ENCODE results near the gene ADCY7. TPM values are rescaled to one million over a fixed set of nuclear protein-coding genes. Genes with fewer than 3 reads are reported as not detected.

ADCY7 gene
- total RNA-seq, 4 donors from 2014 or later = 12.7 to 23.5 (median 19.3) TPM

GRCh38 chr16:50228364-50228868 is 37.9 kb upstream of the ADCY7 start:
- Histone ChIP-seq H3K27ac (no peak overlapping the region), H3K4me1 (no peaks in the 10 kb centered on the region), H3K9me3 (no peaks in the 10 kb centered on the region), H3K4me3 (no peak overlapping the region), H3K36me3 (peaks cover 10 to 72% of the 10 kb centered on the region in 2 donors), H3K27me3 (no peaks in the 10 kb centered on the region)
- no peak for ATAC-seq
- WGBS, 2 donors (ENCODE audit: low coverage in 1 of 2) = 91 to 97% methylated on average over 3 to 4 of the region's 5 CpGs
- TF ChIP-seq EP300 (IDR thresholded peaks at IDR 0.05) = no peak

- no peak overlapping the region for H3K27ac ChIP-seq
- no peaks in the 10 kb centered on the region for H3K4me1 ChIP-seq
- H3K9me3 ChIP-seq = no peaks in the 10 kb centered on the region
- no peaks in the 10 kb centered on the region for H3K27me3 ChIP-seq
- ATAC-seq = no peak
- TF ChIP-seq POLR2A (IDR thresholded peaks at IDR 0.05) (no peak), EP300 (IDR thresholded peaks at IDR 0.05) (no peak), POLR2AphosphoS5 (IDR thresholded peaks at IDR 0.05) (no peak)
- TF ChIP-seq, protein P1, sequence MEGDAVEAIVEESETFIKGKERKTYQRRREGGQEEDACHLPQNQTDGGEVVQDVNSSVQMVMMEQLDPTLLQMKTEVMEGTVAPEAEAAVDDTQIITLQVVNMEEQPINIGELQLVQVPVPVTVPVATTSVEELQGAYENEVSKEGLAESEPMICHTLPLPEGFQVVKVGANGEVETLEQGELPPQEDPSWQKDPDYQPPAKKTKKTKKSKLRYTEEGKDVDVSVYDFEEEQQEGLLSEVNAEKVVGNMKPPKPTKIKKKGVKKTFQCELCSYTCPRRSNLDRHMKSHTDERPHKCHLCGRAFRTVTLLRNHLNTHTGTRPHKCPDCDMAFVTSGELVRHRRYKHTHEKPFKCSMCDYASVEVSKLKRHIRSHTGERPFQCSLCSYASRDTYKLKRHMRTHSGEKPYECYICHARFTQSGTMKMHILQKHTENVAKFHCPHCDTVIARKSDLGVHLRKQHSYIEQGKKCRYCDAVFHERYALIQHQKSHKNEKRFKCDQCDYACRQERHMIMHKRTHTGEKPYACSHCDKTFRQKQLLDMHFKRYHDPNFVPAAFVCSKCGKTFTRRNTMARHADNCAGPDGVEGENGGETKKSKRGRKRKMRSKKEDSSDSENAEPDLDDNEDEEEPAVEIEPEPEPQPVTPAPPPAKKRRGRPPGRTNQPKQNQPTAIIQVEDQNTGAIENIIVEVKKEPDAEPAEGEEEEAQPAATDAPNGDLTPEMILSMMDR (IDR thresholded peaks at IDR 0.05) = no peak
- peaks cover 10 to 64% of the 10 kb centered on the region in 2 donors for H3K36me3 ChIP-seq
- 85 to 94% methylated on average over 5 to 9 of the region's 10 CpGs for WGBS, 2 donors (ENCODE audit: low coverage in 1 of 2)
- no peak overlapping the region for H3K4me3 ChIP-seq
These were observed 37.1 kb upstream of the ADCY7 start for GRCh38 chr16:50229149-50229726.

DNA sequence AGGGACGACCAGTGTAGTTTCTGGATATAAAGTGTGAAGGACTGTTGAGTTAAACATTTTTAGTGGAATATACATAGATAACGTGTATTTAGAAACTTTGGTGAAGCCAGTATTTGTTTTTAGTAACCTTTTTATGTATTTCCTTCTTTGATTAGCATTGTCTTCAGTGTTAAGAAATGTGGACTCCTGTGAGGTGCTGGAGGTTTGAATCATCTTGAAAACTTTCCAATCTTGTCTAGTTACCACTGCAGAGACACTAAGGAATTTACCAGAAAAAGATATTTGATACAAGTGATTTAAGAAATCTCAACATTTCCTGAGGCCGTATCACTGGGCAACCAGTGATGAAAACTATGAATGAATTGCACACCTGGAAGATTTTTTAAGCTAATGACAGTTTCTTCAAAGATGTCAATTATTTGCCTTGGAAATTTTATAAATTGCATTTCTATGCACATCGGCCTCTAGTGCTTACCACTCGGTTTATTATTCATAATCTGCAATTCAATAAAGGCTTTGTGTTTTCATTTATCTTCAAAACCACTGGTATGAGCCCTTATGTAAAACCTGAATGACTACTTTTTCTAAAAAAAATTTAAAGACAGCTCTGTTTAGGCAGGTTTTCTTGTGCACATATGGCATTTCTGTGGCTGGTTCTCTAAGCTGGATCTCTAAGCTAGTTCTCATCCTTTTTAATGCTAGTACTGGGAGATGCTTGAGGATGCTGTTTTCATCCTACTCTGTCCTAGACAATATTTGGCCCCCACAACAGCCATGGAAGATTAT is 31.4 kb upstream of the ADCY7 start:
- no peaks in the 10 kb centered on the region for H3K9me3 ChIP-seq
- no peaks in the 10 kb centered on the region for H3K4me1 ChIP-seq
- no peak overlapping the region for H3K27ac ChIP-seq
- TF ChIP-seq, protein P1 (IDR thresholded peaks at IDR 0.05) = no peak
- TF ChIP-seq POLR2A (IDR thresholded peaks at IDR 0.05) (no peak), EP300 (IDR thresholded peaks at IDR 0.05) (no peak), POLR2AphosphoS5 (IDR thresholded peaks at IDR 0.05) (no peak)
- no peak overlapping the region for H3K4me3 ChIP-seq
- peaks cover 0 to 7% of the 10 kb centered on the region in 2 donors for H3K36me3 ChIP-seq
- WGBS, 2 donors (ENCODE audit: low coverage in 1 of 2) = 49 to 79% methylated on average over 5 of the region's 5 CpGs
- ATAC-seq = no peak
- H3K27me3 ChIP-seq = no peaks in the 10 kb centered on the region

- Histone ChIP-seq H3K27ac (no peak overlapping the region), H3K4me3 (no peak overlapping the region), H3K36me3 (peaks cover 0 to under 1% of the 10 kb centered on the region in 2 donors), H3K9me3 (no peaks in the 10 kb centered on the region), H3K4me1 (no peaks in the 10 kb centered on the region), H3K27me3 (no peaks in the 10 kb centered on the region)
- ATAC-seq = no peak
- no peak for TF ChIP-seq EP300 (IDR thresholded peaks at IDR 0.05)
- TF ChIP-seq POLR2AphosphoS5 (IDR thresholded peaks at IDR 0.05) = no peak
- TF ChIP-seq, protein P1 (IDR thresholded peaks at IDR 0.05) = no peak
- TF ChIP-seq POLR2A (IDR thresholded peaks at IDR 0.05) = no peak
- 39 to 55% methylated on average over 3 to 6 of the region's 6 CpGs for WGBS, 2 donors (ENCODE audit: low coverage in 1 of 2)
These were observed 30.8 kb upstream of the ADCY7 start for GRCh38 chr16:50235581-50235980.

DNA sequence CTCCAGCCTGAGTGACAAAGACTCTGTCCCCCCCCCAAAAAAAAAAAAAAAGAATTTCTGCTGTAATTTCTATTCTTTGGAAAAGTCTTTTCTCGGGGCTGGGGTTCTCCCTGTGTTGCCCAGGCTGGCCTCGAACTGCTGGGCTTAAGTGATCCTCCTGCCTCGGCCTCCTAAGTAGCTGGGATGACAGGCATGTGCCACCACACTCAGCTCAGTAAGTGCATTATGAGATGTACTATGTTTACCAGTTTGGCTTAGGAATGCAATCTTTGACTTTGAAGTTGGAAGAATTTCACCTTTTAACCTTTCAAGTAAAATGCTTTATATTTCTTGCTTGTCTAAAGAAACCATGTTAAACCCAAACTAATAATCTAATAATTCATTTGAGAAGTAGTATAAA is 28.0 kb upstream of the ADCY7 start:
- no peak overlapping the region for H3K27ac ChIP-seq
- WGBS, 2 donors (ENCODE audit: low coverage in 1 of 2) = 73 to 75% methylated on average over 3 of the region's 3 CpGs
- no peaks in the 10 kb centered on the region for H3K4me1 ChIP-seq
- ATAC-seq = no peak
- no peaks in the 10 kb centered on the region for H3K9me3 ChIP-seq
- H3K4me3 ChIP-seq = no peak overlapping the region
- no peaks in the 10 kb centered on the region for H3K36me3 ChIP-seq
- H3K27me3 ChIP-seq = no peaks in the 10 kb centered on the region
- TF ChIP-seq POLR2A (IDR thresholded peaks at IDR 0.05) (no peak), POLR2AphosphoS5 (IDR thresholded peaks at IDR 0.05) (no peak), EP300 (IDR thresholded peaks at IDR 0.05) (no peak)
- TF ChIP-seq, protein P1 (IDR thresholded peaks at IDR 0.05) = no peak

Measured in gastroesophageal sphincter (tissue), 4 donors.